ENCODE measurements around the gene TRPM1. TPM values are rescaled to one million over a fixed set of nuclear protein-coding genes. Genes with fewer than 3 reads are reported as not detected.

Gene TRPM1
- total and polyA plus RNA-seq, 9 of the 15 experiments (the other 6 are each of a cell fraction or from before 2014, with no cell fraction given) = 0.01 to 0.06 (median 0.03) TPM; not detected in 5

DNA sequence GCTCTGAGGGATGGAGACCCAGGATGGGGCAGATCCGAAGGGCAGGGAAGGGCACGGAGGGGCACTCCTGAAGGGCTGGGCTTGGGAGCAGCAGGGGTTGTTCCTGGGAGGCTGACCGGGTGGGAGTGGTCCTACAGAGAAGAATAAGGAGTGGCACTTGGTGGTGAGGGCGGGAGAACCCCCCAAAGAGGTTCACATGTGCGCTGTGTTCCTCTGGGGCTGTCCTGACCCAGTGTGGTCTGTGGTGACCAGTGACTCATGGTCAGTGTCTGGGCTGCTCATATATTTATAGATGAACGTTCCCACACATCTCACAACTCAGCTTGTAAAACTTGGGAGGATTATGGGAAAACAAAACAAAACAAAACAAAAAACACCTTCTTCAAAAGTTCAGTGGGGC is 10.0 kb downstream of the TRPM1 start:
- BruUV-seq (replicated peaks) = no TSS peak
- in situ Hi-C loops (cut with MboI) (no loop called here), intact Hi-C loops (cut with micrococcal nuclease) (no loop called here)
- Histone ChIP-seq H3K27me3 (ENCODE audit: control insufficient read depth in 2 of 2, insufficient read depth in 2 of 2, low read length in 2 of 2) (peaks cover 10 to 34% of the 10 kb centered on the region in 2 experiments), H3K27ac (ENCODE audit: extremely low read depth, low read depth, low read length) (no peak overlapping the region), H3K9me1 (ENCODE audit: control insufficient read depth, insufficient read depth, low read length) (no peaks in the 10 kb centered on the region), H4K20me1 (replicated peaks; ENCODE audit: control insufficient read depth, insufficient read depth, low read length) (no peaks in the 10 kb centered on the region), H3K4me3 (no peak overlapping the region), H3K9ac (ENCODE audit: insufficient read depth in 1 of 2, low read depth in 2 of 2, low read length in 2 of 2) (no peak overlapping the region), H3K4me2 (ENCODE audit: insufficient read depth, low read length) (no peak overlapping the region), H3K79me2 (ENCODE audit: control insufficient read depth, insufficient read depth, low read length) (no peaks in the 10 kb centered on the region), H3K9me3 (replicated peaks; ENCODE audit: control insufficient read depth, insufficient read depth, low read depth, low read length) (no peaks in the 10 kb centered on the region), H3K36me3 (ENCODE audit: control insufficient read depth, insufficient read depth, low read length) (no peaks in the 10 kb centered on the region), H3K4me1 (replicated peaks in 1 of 2; ENCODE audit: control insufficient read depth in 2 of 2, insufficient read depth in 2 of 2, low read length in 2 of 2) (no peaks in the 10 kb centered on the region), H2AFZ (ENCODE audit: low read depth, low read length) (no peak overlapping the region)
- CTCF ChIA-PET (ENCODE audit: low intra/inter-chr PET ratio) = no interaction called here
- no peak for TF ChIP-seq MCM5 (IDR thresholded peaks at IDR 0.05; ENCODE audit: low read depth)
- no peak for TF ChIP-seq ZC3H4 (CRISPR knock-in tag; IDR thresholded peaks at IDR 0.05; ENCODE audit: borderline replicate concordance)
- TF ChIP-seq ZNF766 (CRISPR knock-in tag; conservative IDR thresholded peaks at IDR 0.05) = no peak
- TF ChIP-seq KDM4B (IDR thresholded peaks at IDR 0.05; ENCODE audit: borderline replicate concordance in 2 of 2, low read depth in 1 of 2) = no peak
- no peak for TF ChIP-seq HDAC1 (IDR thresholded peaks at IDR 0.05)
- TF ChIP-seq MTF1 (CRISPR knock-in tag; IDR thresholded peaks at IDR 0.05; ENCODE audit: borderline replicate concordance) = no peak
- TF ChIP-seq, protein P1, sequence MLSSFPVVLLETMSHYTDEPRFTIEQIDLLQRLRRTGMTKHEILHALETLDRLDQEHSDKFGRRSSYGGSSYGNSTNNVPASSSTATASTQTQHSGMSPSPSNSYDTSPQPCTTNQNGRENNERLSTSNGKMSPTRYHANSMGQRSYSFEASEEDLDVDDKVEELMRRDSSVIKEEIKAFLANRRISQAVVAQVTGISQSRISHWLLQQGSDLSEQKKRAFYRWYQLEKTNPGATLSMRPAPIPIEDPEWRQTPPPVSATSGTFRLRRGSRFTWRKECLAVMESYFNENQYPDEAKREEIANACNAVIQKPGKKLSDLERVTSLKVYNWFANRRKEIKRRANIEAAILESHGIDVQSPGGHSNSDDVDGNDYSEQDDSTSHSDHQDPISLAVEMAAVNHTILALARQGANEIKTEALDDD (IDR thresholded peaks at IDR 0.05) = no peak
- TF ChIP-seq FOSL1 (tag; conservative IDR thresholded peaks at IDR 0.05) = no peak
- TF ChIP-seq, protein P2, sequence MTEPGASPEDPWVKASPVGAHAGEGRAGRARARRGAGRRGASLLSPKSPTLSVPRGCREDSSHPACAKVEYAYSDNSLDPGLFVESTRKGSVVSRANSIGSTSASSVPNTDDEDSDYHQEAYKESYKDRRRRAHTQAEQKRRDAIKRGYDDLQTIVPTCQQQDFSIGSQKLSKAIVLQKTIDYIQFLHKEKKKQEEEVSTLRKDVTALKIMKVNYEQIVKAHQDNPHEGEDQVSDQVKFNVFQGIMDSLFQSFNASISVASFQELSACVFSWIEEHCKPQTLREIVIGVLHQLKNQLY (CRISPR knock-in tag; conservative IDR thresholded peaks at IDR 0.05) = no peak
- ATAC-seq = no peak
- 2% methylated on average over 6 of the region's 6 CpGs for WGBS (ENCODE audit: insufficient coverage, low coverage, missing lambda C conversion rate)
- POLR2A ChIA-PET = no interaction called here
- DNase-seq (ENCODE audit: extremely low read depth in 1 of 4, low spot score in 3 of 4) = no peak
- FAIRE-seq = no peak
